ENCODE measurements around the gene LAMC2. TPM values are rescaled to one million over a fixed set of nuclear protein-coding genes. Genes with fewer than 3 reads are reported as not detected.
"Not testable (repeated sequence)": the region's sequence is repeated elsewhere in the genome, so short reads cannot be mapped to it uniquely, and the experiment has no call there.

Gene LAMC2
- total and polyA plus RNA-seq, 2 of the 13 experiments (the other 11 are each of a cell fraction or from before 2014, with no cell fraction given) = 0.03 TPM; not detected in 1

GRCh38 chr1:183149273-183149672 is 36.8 kb upstream of the LAMC2 start:
- ATAC-seq (peak; percentile 29; the same call in 1 of the 3 replicates), DNase-seq (ENCODE audit: low spot score) (no peak), FAIRE-seq (no peak)
- no peak overlapping the region for H3K27ac ChIP-seq (ENCODE audit: extremely low read length, insufficient read depth, low read length)
- ChIA-PET POLR2A (interaction anchor here (0.9 kb wide), 1 partner anchor 10 kb away, joined by 3 read pairs; no protein-coding TSS in a partner anchor), CTCF (ENCODE audit: low intra/inter-chr PET ratio, low total read pairs) (no interaction called here)
- no TSS peak for BruUV-seq (replicated peaks)
- intact Hi-C loops (cut with micrococcal nuclease; ENCODE audit: unreplicated experiment) (no loop called here), in situ Hi-C loops (cut with HindIII; ENCODE audit: extremely low pct_ligation_motif_present, low pct_unique_long_range_greater_than_20kb) (loop anchor here (25.0 kb wide), 1 partner anchor 287 kb away; no protein-coding TSS in a partner anchor)
- 58% methylated on average over 1 of the region's 1 CpG for WGBS (ENCODE audit: low lambda C conversion rate)
- H3K4me1 ChIP-seq (ENCODE audit: insufficient read depth, low read length) = peaks cover 7% of the 10 kb centered on the region; the same call in 1 of the 2 replicates
- H3K79me2 ChIP-seq (ENCODE audit: insufficient read depth, low read length) = no peaks in the 10 kb centered on the region
- no peaks in the 10 kb centered on the region for H4K20me1 ChIP-seq (ENCODE audit: insufficient read depth, low read length)
- no peak overlapping the region for H3K4me2 ChIP-seq (ENCODE audit: low read depth, low read length)
- no peak overlapping the region for H3K4me3 ChIP-seq (replicated peaks in 1 of 3; ENCODE audit: insufficient read depth in 1 of 3, low read depth in 2 of 3, low read length in 3 of 3)
- no peak overlapping the region for H3K9ac ChIP-seq (ENCODE audit: insufficient read depth, low read depth, low read length)
- H3K27me3 ChIP-seq (ENCODE audit: control insufficient read depth in 1 of 2, insufficient read depth in 2 of 2, low read length in 2 of 2) = no peaks in the 10 kb centered on the region
- H3K36me3 ChIP-seq (replicated peaks in 1 of 2; ENCODE audit: control insufficient read depth in 1 of 2, insufficient read depth in 2 of 2, low read length in 2 of 2) = no peaks in the 10 kb centered on the region
- TF ChIP-seq PITX1 (CRISPR knock-in tag; IDR thresholded peaks at IDR 0.05) = no peak
- no peak for TF ChIP-seq ZSCAN29 (CRISPR knock-in tag; conservative IDR thresholded peaks at IDR 0.05)
- TF ChIP-seq ZNF615 (CRISPR knock-in tag; IDR thresholded peaks at IDR 0.05; ENCODE audit: borderline replicate concordance) = no peak
- TF ChIP-seq FOXK1 (CRISPR knock-in tag; IDR thresholded peaks at IDR 0.05; ENCODE audit: borderline replicate concordance, low read depth) = no peak
- H2AFZ ChIP-seq (ENCODE audit: low read length) = no peak overlapping the region
- no peaks in the 10 kb centered on the region for H3K9me3 ChIP-seq (ENCODE audit: low read length)

- H3K27me3 ChIP-seq (ENCODE audit: control insufficient read depth in 1 of 2, insufficient read depth in 2 of 2, low read length in 2 of 2); H3K4me1 ChIP-seq (ENCODE audit: insufficient read depth, low read length); H3K9me3 ChIP-seq (ENCODE audit: low read length); POLR2A ChIA-PET; FAIRE-seq; H2AFZ ChIP-seq (ENCODE audit: low read length); BruUV-seq (replicated peaks); H3K4me3 ChIP-seq (replicated peaks in 1 of 3; ENCODE audit: insufficient read depth in 1 of 3, low read depth in 2 of 3, low read length in 3 of 3); H3K36me3 ChIP-seq (replicated peaks in 1 of 2; ENCODE audit: control insufficient read depth in 1 of 2, insufficient read depth in 2 of 2, low read length in 2 of 2); intact Hi-C loops (cut with micrococcal nuclease; ENCODE audit: unreplicated experiment); H3K4me2 ChIP-seq (ENCODE audit: low read depth, low read length); DNase-seq (ENCODE audit: low spot score); H3K27ac ChIP-seq (ENCODE audit: extremely low read length, insufficient read depth, low read length); ATAC-seq; CTCF ChIA-PET (ENCODE audit: low intra/inter-chr PET ratio, low total read pairs); H4K20me1 ChIP-seq (ENCODE audit: insufficient read depth, low read length); in situ Hi-C loops (cut with HindIII; ENCODE audit: extremely low pct_ligation_motif_present, low pct_unique_long_range_greater_than_20kb); H3K79me2 ChIP-seq (ENCODE audit: insufficient read depth, low read length); H3K9ac ChIP-seq (ENCODE audit: insufficient read depth, low read depth, low read length): not testable (repeated sequence)
- 70% methylated on average over 1 of the region's 1 CpG for WGBS (ENCODE audit: low lambda C conversion rate)
- TF ChIP-seq MAFK (conservative IDR thresholded peaks at IDR 0.05 in 1 of 2, IDR thresholded peaks at IDR 0.05 in 1 of 2; ENCODE audit: low read length in 2 of 2) = peak in 1 of 2 experiments; percentile 15; a peak in 1 of 4 replicates
Observed at GRCh38 chr1:183150032-183150431, 36.0 kb upstream of the LAMC2 start.
